Urinary bladder (tissue), 4 donors: ENCODE results near the gene ZNF483. TPM values are rescaled to one million over a fixed set of nuclear protein-coding genes. Genes with fewer than 3 reads are reported as not detected.
"Not testable (repeated sequence)": the region's sequence is repeated elsewhere in the genome, so short reads cannot be mapped to it uniquely, and the experiment has no call there.

Experiments
- DNase-seq: peaks from one replicate; pipeline ENCODE4 v3.0.0-alpha.2; 2015; ENCODE audit errors: extremely low spot score
- H3K27ac ChIP-seq: one replicate; pipeline ENCODE4 v1.5.1; 2013; ENCODE audit warnings: low read depth, mild to moderate bottlenecking, moderate library complexity
- H3K36me3 ChIP-seq: one replicate; pipeline ENCODE4 v1.6.1; 2013; ENCODE audit warnings: mild to moderate bottlenecking, moderate library complexity; ENCODE audit not compliant: insufficient read depth
- H3K4me1 ChIP-seq: one replicate; pipeline ENCODE4 v1.6.1; 2013; ENCODE audit warnings: mild to moderate bottlenecking, moderate library complexity; ENCODE audit not compliant: insufficient read depth
- H3K4me3 ChIP-seq: one replicate; pipeline ENCODE4 v1.5.1; 2013; ENCODE audit warnings: low read depth, low read length
- WGBS: extraction: QIAGEN DNeasy Blood & Tissue Kit; methylation state at CpG from one replicate; pipeline ENCODE4 v1.1.7; 2013; 5-methylcytosine and 5-hydroxymethylcytosine counted together
- polyA plus RNA-seq: library from polyadenylated mRNA; stranded (reverse); fragments of 200-250 nt; gene quantifications from one replicate; pipeline ENCODE4 v1.2.3, GENCODE V29; 2013
- total RNA-seq: library from RNA; depleted of rRNA; stranded (reverse); fragments of >200 nt; gene quantifications from one replicate; pipeline ENCODE4 v1.2.3, GENCODE V29; 2014
- donor health status: healthy with polysubstance abuse.
- donor health status: healthy.

ZNF483 gene
- total and polyA plus RNA-seq, 2 donors = 0.94 to 19.0 TPM

DNA sequence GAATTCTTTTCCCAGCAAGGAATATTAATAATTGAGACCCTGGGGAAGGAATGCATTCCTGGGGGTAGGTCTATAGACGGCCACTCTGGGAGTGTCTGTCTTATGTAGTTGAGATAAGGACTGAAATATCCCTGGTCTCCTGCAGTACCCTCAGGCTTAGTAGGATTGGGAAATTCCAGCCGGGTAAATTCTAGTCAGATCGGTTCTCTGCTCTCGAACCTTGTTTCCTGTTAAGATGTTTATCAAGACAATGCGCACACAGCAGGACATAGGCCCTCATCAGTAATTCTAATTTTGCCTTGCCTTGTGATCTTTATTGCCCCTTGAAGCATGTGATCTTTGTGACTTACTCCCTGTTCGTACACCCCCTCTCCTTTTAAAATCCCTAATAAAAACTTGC is 13.4 kb upstream of the ZNF483 start:
- not testable (repeated sequence) for H3K4me3 ChIP-seq, H3K36me3 ChIP-seq, H3K4me1 ChIP-seq, H3K27ac ChIP-seq, DNase-seq
- WGBS = 72% methylated on average over 6 of the region's 6 CpGs

DNA sequence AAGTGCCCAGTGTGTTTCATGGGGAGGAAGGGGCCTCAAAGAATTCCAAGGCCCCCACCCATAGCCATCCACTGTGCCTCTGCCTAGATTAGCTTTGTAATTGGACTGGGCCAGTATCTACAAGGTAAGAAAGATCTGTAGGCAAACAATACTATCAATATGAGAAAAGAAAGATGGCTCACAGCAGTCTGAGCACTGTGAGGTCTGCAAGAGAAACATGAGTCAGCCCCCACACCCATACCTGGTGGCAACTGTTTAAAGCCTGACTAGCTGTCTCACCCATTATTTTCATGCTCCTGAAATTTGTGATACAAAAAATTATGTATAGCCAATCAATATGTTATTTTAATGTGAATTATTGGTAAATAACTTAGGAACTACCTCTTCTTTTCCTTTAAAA is 10.0 kb upstream of the ZNF483 start:
- DNase-seq = no peak
- Histone ChIP-seq H3K36me3 (no peaks in the 10 kb centered on the region), H3K27ac (no peak overlapping the region), H3K4me3 (no peak overlapping the region), H3K4me1 (no peaks in the 10 kb centered on the region)

DNA sequence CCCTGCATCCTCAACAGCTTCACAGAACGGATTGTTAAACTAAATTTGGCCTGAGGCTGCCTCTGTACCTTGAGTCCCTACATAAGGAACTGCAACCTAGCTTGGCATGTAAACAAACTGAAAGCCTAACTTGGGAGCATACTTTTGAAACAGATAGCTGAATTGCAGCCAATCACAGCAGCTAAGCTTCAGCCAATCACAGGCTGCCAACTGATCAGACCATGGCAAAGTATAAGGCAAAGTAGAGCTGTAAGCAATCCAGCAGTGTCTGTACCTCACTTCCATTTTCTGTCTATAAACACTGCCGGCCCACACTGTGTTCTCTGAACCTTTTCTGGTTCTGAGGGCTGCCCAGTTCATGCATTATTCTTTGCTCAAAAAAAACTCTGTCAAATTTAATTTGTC is 8.9 kb upstream of the ZNF483 start:
- H3K4me3 ChIP-seq = no peak overlapping the region
- 57% methylated on average over 2 of the region's 2 CpGs for WGBS
- no peak for DNase-seq
- H3K4me1 ChIP-seq = no peaks in the 10 kb centered on the region
- H3K36me3 ChIP-seq = no peaks in the 10 kb centered on the region
- no peak overlapping the region for H3K27ac ChIP-seq

DNA sequence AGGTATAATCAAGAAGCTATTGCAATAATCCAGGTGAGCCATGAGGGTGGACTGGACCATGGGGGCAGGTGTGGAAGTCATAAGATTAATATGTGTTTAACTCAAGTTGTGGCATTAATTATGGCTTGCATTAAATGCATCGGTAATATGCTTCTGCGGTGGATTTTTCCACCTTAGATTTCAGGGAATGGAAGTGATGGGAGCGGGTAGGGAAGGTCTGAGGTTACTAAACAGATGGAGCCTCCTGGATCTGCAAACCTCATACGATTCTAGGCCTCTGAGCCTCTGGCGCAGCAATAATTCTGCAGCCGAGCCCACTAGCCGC is 286 bp upstream of the ZNF483 start:
- H3K27ac ChIP-seq = no peak overlapping the region
- H3K36me3 ChIP-seq = no peaks in the 10 kb centered on the region
- no peak for DNase-seq
- no peaks in the 10 kb centered on the region for H3K4me1 ChIP-seq
- H3K4me3 ChIP-seq = peak overlapping the region; percentile 78
- 27% methylated on average over 7 of the region's 7 CpGs for WGBS

DNA sequence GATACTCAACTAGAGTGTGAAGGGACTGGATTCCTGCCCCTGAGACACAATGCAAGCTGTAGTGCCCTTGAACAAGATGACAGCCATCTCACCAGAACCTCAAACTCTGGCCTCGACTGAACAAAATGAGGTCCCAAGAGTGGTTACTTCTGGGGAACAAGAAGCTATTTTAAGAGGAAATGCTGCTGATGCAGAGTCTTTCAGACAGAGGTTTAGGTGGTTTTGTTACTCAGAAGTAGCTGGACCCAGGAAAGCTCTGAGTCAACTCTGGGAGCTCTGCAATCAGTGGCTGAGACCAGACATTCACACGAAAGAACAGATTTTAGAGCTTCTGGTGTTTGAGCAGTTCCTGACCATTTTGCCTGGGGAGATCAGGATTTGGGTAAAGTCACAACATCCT is 2.4 kb downstream of the ZNF483 start:
- Histone ChIP-seq H3K4me1 (no peaks in the 10 kb centered on the region), H3K36me3 (no peaks in the 10 kb centered on the region), H3K27ac (no peak overlapping the region), H3K4me3 (no peak overlapping the region)
- DNase-seq = no peak
- WGBS = 94% methylated on average over 2 of the region's 2 CpGs

DNA sequence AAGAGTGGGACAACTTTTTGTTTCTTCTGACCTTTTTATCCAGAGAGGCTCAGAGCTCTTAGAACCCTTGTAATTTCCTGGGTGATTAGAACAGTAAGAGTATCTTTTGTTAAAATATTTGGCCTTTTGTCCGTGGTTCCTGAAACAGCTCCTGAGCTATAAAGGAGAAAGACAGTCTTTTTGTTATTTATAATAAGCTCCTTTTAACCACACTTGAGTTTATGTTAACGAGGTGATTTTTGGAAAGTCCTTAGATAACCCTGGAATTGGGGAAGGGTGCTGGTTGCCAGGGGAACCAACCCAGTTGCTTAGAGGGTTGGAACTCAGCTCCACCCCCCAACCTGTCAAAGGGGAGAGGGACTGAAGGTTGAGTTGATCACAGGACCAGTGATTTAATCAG is 4.8 kb downstream of the ZNF483 start:
- H3K4me1 ChIP-seq = no peaks in the 10 kb centered on the region
- peaks cover 4% of the 10 kb centered on the region for H3K36me3 ChIP-seq
- no peak for DNase-seq
- no peak overlapping the region for H3K4me3 ChIP-seq
- H3K27ac ChIP-seq = no peak overlapping the region
- WGBS = 34% methylated on average over 2 of the region's 2 CpGs

DNA sequence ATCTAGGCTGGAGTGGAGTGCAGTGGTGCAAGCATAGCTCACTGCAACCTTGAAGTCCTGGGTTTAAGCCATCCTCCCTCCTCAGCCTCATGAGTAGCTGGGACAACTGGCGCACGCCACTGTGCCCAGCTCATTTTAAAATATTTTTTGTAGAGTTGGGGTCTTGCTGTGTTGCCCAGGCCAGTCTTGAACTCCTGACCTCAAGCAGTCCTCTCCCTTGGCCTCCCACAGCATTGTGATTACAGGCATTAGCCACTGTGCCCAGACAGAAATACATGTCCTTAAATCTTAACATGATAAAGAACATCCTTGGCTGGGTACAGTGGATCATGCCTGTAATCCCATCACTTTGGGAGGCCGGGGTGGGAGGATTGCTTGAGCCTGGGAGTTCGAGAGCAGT is 6.7 kb downstream of the ZNF483 start:
- Histone ChIP-seq H3K36me3 (peaks cover 6% of the 10 kb centered on the region), H3K4me1 (no peaks in the 10 kb centered on the region), H3K4me3 (no peak overlapping the region), H3K27ac (no peak overlapping the region)
- WGBS = 86% methylated on average over 4 of the region's 4 CpGs
- no peak for DNase-seq

DNA sequence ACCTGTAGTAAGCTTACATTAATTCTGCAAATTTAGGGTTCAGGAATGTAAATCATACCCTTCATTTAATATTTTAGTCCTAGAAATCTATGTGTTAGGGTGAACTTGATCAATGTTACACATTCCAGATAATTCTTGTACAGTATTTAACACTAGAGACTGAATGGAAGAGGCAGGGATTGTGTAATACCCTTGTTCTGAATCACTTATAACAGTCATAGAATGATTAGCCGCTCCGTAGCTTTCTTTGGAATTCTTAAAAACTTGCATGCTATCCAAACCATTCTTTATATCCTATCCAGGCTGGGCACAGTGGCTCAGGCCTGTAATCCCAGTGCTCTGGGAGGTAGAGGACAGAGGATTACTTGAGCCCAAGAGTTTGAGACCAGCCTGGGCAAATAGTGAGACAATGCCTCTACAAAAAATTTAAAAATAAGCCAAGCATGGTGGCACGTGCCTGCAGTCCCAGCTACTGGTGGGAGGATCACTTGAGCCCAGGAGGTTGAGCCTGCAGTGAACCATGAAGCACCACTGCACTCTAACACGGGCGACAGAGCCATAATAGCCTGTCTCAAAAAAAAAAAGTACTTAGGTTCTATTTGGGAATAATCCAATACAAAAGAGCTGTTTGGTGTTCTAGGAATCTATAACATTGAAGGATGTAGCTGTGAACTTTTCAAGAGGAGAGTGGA is 8.3 kb downstream of the ZNF483 start:
- 91% methylated on average over 5 of the region's 5 CpGs for WGBS
- no peak for DNase-seq
- H3K36me3 ChIP-seq = peaks cover 8% of the 10 kb centered on the region
- no peak overlapping the region for H3K27ac ChIP-seq
- no peaks in the 10 kb centered on the region for H3K4me1 ChIP-seq
- no peak overlapping the region for H3K4me3 ChIP-seq

DNA sequence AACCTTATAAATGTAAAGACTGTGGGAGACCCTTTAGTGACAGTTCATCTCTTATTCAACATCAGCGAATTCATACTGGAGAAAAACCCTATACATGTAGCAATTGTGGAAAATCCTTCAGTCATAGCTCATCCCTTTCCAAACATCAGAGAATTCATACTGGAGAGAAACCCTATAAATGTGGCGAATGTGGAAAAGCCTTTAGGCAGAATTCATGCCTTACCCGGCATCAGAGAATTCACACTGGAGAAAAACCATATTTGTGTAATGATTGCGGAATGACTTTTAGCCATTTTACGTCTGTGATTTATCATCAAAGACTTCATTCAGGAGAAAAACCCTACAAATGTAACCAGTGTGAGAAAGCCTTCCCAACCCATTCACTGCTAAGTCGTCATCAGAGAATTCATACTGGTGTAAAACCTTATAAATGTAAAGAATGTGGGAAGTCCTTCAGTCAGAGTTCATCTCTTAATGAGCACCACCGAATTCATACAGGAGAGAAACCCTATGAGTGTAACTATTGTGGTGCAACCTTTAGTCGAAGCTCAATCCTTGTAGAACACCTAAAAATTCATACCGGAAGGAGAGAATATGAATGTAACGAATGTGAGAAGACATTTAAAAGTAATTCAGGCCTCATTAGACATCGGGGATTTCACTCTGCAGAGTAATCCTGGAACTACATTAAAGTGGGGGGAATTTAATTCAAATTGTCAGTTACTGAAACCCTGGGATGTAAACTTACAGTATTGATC is 17.7 kb downstream of the ZNF483 start:
- WGBS = 96% methylated on average over 11 of the region's 11 CpGs
- DNase-seq = no peak
- H3K4me1 ChIP-seq = no peaks in the 10 kb centered on the region
- H3K36me3 ChIP-seq = peaks cover 6% of the 10 kb centered on the region
- H3K27ac ChIP-seq = no peak overlapping the region
- no peak overlapping the region for H3K4me3 ChIP-seq

DNA sequence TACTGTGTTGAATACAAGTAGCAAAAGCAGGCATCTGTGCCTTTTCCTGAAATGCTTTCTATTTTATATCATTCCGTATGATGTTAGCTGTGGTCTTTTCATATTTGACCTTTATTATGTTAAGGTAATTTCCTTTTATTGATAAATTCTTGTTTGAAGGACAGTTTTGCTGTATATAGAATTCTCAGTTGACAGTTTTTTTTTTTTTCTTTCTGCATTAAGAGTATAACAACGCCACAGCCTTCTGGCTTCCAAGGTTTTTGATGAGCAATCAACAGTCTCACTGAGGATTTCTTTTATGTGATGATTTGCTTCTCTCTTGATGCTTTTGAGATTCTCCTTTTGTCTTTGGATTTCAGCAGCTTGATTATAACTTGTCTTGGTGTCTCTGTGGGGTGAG is 23.6 kb downstream of the ZNF483 start:
- no peak overlapping the region for H3K4me3 ChIP-seq
- H3K36me3 ChIP-seq = peaks cover under 1% of the 10 kb centered on the region
- no peaks in the 10 kb centered on the region for H3K4me1 ChIP-seq
- WGBS = 97% methylated on average over 2 of the region's 2 CpGs
- no peak for DNase-seq
- no peak overlapping the region for H3K27ac ChIP-seq

DNA sequence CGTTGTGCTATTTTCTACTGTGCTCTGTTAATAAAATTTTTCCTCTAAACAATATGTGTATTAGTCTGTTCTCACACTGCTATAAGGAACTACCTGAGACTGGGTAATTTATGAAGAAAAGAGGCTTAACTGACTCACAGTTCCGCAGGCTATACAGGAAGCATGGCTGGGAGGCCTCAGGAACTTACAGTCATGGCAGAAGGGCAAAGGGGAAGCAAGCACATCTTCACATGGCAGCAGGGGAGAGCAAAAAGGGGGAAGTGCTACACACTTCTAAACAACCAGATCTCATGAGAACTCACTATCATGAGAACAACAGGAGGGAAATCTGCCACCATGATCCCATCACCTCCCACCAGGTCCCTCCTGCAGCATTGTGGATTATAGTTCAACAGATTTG is 30.4 kb downstream of the ZNF483 start:
- not testable (repeated sequence) for H3K4me1 ChIP-seq, DNase-seq, H3K4me3 ChIP-seq, H3K27ac ChIP-seq, H3K36me3 ChIP-seq
- 89% methylated on average over 2 of the region's 2 CpGs for whole genome bisulfite sequencing

DNA sequence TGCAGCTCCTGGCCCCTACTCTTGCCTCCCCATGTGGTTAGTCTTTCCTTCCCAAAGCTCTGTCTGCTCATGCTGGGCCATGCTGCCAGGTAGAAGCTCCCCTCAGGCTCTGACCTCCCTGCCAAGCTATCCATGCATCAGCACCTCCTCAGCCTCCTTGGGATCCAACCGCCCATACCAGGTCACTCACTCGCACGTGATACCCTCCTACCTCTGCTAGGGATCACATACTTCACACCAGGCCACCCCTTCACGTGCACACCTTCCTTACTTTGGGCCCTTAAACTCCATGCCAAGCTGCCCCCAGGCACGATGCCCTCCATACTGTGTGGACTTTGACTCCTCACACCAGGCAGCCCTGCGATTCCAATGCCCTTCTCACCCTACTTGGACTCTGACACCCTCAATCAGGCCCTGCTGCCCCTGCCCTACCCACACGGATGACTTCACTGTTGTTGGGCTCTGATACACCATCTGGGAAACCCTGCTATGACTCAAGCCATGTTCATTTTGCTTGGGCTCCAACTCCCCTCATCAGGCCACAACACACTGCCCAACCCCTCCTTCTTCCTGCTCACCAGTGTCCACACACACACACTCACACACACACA is 34.1 kb downstream of the ZNF483 start:
- no peak for DNase-seq
- no peak overlapping the region for H3K27ac ChIP-seq
- H3K4me1 ChIP-seq = no peaks in the 10 kb centered on the region
- no peaks in the 10 kb centered on the region for H3K36me3 ChIP-seq
- no peak overlapping the region for H3K4me3 ChIP-seq
- WGBS = 90% methylated on average over 7 of the region's 7 CpGs

DNA sequence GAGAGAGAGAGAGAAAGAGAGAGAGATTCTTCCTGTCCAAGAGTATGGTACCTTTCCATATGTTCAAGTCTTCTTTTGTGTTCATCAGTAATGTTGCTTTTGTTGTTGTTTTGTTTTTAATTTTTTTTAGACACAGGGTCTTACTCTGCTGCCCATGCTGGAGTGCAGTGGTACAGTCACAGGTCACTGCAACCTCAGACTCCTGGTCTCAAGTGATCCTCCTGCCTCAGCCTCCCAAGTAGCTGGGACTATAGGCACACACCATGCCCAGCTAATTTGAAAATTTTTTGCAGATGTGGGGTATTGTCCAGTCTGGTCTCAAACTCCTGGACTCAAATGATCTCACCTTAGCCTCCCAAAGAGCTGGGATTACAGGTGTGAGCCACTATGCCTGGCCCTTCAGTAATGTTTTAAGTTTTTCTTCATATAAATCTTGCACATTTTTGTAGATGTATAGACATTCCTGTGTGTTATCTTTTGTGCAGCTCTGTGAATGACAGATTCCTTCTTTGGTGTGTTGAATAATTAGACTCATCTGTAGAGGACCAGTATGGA is 36.3 kb downstream of the ZNF483 start:
- no peak for DNase-seq
- Histone ChIP-seq H3K27ac (no peak overlapping the region), H3K36me3 (peaks cover 2% of the 10 kb centered on the region), H3K4me1 (no peaks in the 10 kb centered on the region), H3K4me3 (no peak overlapping the region)

DNA sequence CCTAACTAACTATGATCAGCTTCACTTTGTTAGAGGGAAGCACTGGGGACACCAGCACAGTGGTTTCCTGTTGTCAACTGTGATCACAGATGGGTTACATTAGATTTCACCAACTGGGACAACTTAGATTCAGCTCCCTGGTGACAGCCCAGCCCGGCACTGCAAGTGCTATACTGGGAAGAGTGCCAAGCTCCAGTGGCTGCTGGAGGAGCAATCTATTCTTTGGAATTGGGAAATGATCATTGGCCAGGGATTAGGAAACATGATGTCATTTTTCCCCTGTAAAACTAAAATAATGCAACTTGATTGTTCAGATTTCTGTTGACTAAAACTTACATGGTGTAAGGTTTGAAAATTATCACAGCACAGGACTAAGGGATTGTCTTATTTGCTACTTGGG is 41.3 kb downstream of the ZNF483 start:
- Histone ChIP-seq H3K4me3 (no peak overlapping the region), H3K27ac (no peak overlapping the region), H3K4me1 (no peaks in the 10 kb centered on the region), H3K36me3 (peaks cover 5% of the 10 kb centered on the region)
- 44% methylated on average over 1 of the region's 1 CpG for WGBS
- DNase-seq = no peak
